ENCODE measurements around the gene S100A11.

Gene S100A11

GRCh38 chr1:152043870-152044269 is 7.1 kb upstream of the S100A11 start:
- DNase-seq: no peak
- intact Hi-C loops (cut with DNase I): no loop called here

DNA sequence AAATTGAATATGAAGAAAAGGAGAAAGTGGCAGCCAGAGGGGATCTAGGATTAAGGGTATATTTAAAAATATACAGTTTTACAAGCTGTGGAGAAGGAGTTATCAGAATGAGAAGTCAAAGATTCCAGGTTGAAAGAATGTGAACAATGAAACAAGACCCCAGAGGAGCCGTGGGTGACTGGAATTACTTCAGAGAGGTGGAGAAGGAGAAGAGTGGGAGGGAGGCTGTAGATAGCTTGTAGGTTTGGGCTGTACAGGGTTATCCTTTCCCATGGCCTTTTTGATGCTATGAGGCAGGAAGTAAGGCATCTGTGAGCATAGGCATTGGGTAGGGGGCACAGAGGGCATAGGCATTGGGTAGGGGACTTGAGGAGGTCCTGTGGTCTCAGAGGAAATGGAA is 5.2 kb upstream of the S100A11 start:
- intact Hi-C loops (cut with DNase I): no loop called here
- no peak for DNase-seq

DNA sequence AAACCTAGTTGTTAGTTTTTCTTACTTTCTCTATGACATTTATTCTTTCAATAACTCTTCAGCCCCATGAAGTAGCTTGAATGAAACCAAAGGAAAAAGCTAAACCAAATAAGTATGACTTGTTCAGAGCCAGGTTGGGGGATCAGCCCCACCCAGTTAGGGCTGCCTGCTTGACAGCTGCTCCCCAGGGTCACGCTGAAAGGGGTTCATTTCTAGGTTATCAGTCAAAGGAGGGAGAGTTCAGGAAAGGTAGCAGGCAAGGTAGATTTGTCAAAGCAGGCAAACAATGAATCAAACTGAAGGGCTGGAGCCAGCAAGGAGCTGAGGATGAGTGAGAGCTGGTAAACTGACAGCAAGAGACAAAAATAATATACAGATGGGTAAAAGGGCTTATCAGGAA is 3.1 kb upstream of the S100A11 start:
- intact Hi-C loops (cut with DNase I): no loop called here
- no peak for DNase-seq

GRCh38 chr1:152039461-152039860 is 2.7 kb upstream of the S100A11 start:
- intact Hi-C loops (cut with DNase I): no loop called here
- DNase-seq: no peak

DNA sequence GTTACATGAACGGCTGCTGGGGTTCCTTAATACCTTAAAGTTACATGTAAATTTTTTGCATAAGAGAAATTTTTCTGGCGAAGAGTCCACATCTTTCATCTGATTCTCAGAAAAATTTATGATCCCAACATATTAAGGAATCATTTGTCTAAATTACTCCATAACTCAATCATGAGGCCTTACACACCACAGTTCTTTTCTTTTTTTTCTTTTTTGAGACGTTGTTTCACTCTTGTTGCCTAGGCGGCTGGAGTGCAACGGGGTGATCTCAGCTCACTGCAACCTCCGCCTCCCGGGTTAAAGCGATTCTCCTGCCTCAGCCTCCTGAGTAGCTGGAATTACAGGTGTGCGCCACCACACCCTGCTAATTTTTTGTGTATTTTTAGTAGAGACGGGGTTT is 2.1 kb upstream of the S100A11 start:
- intact Hi-C loops (cut with DNase I): no loop called here
- no peak for DNase-seq

DNA sequence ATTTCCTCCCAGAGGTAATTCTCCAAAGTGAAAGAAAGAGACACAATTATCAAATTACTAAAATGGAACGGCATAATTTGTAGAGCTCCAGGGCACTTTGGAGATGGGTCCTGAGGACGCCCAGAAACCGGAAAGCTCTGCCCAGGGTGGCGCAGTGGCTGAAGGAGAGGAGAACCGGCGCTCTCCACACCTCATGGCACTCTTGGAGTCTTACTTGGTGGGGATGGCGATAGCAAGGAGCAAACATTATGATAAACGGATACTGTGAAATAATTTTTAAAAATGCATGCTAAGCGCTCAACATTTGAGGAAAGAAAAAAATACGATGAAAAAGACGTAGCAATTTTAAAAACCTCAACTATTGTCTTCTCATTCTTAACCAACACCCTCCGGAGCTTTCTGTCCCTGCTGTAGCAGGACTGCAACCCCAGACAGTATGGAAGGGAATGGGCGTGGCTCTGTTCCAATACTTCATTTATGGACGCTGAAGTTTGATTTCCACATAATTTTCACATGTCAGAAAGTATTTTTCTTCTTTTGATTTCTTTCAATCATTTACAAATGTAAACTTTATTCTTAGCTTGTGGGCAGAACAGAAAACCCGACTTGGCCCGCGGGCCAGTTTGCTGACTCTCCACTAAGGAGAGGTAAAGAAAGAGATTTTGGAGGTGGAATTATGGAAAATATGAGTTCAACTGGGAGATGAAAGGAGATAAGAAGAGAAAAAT is 1.1 kb downstream of the S100A11 start:
- DNase-seq: no peak
- intact Hi-C loops (cut with DNase I): no loop called here

DNA sequence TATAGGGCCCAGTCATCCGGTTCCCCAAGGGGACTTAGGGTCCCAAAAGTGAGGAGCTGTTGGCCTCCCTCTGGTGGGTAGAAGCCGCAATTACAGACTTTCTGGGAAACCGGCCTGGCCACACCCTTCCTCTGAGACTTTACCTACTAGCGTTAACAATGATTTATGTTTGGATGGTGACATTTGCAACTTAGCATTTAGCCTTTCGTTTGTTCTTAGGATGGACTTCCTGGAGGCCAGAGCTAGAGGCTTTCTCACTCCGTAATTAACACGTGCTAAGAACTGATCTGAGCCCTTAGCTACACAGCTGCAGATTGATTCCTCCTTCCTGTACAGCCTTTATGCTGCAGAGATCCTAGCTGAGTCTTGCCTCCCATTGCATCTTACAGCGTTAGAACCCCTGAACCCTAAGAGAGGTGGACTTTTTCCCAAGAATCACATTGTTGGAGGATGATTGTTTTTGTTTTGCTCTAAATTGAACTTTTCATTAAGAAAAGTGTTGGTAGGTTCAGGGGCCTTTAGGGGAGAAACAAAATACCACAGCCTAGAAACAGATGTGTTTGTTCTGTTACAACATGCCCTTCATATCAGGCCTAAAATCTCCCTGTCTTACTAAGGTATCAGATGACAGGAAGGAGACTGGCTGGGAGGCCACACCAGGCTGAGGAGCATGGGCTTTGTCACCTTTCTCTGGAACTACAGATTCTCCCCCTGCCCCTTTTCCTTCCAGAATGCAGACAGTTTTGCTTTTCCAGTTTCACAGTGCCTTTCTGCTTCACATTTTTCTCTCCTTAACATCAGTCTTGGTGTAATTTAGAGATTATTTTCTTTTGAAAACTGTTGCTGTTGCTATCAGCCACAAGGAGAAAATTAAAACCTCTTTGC is 1.9 kb downstream of the S100A11 start:
- peak in 3 of 42 donors; percentile 2 to 50 (median 15) for DNase-seq
- intact Hi-C loops (cut with DNase I): no loop called here

DNA sequence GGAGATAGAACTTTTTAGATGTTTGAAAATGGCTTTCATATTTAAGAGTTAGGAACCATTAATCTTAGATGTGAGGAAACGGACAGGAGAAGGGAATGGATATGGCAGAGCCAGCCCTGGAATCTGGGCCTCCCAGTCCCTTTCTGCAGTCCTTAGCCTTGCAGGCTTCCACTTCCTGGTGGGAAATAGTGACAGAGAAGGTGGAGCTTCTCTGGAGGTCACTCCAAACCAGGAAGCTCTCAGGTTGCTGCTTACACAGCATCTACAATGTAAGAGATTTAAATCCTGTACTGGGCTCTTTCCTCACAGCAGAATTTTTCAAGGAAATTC is 2.5 kb downstream of the S100A11 start:
- intact Hi-C loops (cut with DNase I): no loop called here
- no peak for DNase-seq

- intact Hi-C loops (cut with DNase I): no loop called here
- DNase-seq: no peak
Measured at GRCh38 chr1:152029929-152030211, 6.9 kb downstream of the S100A11 start.

GRCh38 chr1:152029144-152029928 is 7.5 kb downstream of the S100A11 start:
- intact Hi-C loops (cut with DNase I): no loop called here
- no peak for DNase-seq

- intact Hi-C loops (cut with DNase I): no loop called here
- DNase-seq: no peak
Measured at GRCh38 chr1:152026895-152027294, 9.9 kb downstream of the S100A11 start.

DNA sequence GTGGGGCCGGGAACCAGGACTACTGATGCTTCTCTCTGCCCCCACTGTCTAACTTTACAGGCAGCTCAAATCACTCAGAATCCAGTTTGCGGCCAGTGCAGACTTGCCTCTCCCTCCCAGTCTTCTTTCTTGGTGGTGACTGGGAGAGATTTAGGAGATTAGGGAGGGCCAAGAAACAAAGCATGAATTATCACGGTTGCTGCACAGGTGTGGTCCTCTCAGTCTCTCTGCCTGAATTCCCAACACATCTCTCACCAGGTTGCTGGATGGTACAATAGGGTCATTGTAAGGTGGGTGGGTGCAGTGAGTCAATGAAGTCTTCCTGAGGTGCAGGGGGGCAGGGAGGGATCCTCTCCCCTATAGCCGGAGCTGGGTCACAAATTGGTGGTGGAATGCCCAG is 12.6 kb downstream of the S100A11 start:
- no peak for DNase-seq
- intact Hi-C loops (cut with DNase I): no loop called here

DNA sequence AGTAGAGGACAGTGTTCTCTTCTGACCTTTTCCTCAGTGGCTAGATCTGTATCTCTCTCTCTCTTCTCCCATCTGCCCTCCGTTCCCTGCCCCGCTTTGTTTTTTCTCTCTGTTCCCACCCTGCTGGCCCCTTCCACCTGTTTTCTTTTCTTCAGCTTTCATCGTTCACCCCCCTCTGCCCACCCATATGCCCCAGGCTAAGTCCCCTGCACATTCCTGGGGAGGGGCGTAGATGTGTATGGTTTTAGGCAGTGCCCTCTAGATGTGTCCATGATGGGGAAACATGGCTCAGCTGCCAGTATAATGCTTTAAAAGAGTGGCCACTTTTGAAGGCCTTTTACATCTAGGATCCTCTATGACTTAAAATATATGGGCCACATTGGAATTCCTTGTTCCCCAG is 13.6 kb downstream of the S100A11 start:
- DNase-seq: no peak
- intact Hi-C loops (cut with DNase I): no loop called here

DNA sequence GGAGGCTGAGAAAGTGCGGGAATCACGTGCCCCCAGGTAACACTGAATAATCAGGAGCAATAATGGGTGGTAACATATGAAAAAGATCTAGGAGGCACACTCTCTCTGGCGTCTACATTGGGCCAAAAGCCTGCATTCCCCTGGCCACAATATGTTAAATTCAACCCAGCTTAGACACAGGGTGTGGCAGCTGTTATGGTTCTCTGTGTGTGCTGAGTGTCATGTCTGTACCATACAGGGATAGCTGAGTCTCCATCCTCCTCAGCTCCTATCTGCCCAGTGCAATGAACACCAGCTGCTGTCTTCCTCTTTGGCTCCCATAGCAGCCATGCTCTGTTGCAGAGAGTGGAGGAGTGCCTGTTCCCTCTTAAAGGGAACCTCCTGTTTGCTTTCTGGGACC is 14.3 kb downstream of the S100A11 start:
- DNase-seq: no peak
- intact Hi-C loops (cut with DNase I): no loop called here

DNA sequence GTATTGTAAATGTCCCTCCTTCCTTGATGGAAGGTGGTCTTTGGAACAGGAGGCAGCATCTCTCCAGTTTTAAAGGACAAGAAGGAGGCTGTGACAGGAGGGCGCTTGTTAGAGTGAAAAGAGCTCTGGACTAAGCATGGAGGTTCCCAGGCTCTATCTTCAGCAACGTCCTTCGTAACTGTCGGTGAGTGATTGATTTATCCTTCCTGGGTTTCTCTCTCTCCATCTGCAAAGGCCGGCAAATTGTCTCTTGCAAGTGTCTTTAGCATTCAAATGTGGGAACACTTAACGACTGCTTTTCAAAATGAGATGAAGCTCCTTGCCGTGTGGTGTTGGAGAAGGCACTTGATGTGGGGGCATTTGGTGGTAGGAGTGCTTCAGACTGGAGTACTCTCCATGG is 15.2 kb downstream of the S100A11 start:
- intact Hi-C loops (cut with DNase I): no loop called here
- DNase-seq: no peak

DNA sequence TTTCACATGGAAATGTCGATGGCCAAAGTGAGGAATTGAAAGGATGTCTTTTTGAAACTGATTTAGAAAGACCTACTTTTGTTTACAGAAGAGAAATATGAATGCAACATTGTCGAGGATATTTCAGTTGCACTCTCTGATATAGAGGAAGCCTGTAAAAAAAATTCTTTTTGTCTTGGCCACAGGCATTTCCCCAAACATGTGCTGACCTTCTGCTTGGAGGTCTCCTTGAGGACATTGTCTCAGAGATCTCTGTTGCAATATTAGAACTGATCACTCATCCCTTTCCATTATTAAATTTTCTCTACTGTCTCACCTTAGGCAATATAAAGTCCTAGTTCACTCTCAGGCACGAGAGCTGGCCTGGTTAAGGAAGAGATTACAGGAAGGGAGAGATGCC is 16.0 kb downstream of the S100A11 start:
- intact Hi-C loops (cut with DNase I): no loop called here
- no peak for DNase-seq

DNA sequence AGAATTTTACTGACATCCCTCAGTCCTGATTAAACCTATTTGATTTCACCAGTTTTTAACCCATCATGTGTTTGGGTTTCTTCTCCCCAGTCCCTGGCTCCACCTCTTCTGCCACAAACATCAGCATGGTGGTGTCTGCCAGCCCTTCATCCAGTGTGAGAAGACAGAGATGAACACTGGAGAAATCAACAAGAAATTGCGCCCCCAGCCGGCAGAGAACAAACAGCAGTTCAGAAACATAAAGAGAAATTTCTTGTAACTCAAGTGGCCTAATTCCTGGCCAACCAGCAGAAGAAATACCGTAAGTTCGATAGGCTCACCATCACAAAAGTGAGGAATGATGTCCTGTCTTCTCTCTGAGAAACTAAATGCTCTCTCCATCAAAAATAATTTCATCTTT is 18.3 kb downstream of the S100A11 start:
- intact Hi-C loops (cut with DNase I): no loop called here
- no peak for DNase-seq

DNA sequence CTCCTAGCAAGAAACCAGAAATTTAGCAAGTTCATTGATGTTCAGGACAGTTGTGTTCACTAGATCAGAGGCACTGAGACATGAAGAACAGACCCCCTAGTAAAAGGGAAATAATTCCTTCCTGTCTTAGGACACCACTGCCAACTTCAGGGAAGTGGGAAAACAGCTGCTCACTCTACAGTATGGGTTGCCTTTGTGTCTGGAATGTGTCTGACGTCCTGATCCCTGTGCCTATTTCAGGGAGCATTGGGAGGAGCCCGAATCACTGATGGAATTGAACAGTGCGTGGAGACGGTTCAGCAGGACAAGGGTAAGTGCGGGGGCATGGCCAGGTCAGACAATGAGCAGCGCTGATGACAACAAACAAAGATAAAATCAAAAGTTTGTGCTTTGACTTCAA is 21.0 kb downstream of the S100A11 start:
- no peak for DNase-seq
- intact Hi-C loops (cut with DNase I): no loop called here

- intact Hi-C loops (cut with DNase I): no loop called here
- DNase-seq: no peak
Measured at GRCh38 chr1:152014943-152015342, 21.9 kb downstream of the S100A11 start.

- intact Hi-C loops (cut with DNase I): no loop called here
- peak in 13 of 42 donors; percentile 20 to 58 (median 39) for DNase-seq
Measured at GRCh38 chr1:152013664-152014237, 23.1 kb downstream of the S100A11 start.
